Coronary artery (tissue), 2 donors: ENCODE measurements around the gene GTF3C2.

Experiments
- DNase-seq: peaks from one replicate; pipeline ENCODE4 v3.0.0-alpha.2; 2017; ENCODE audit warnings: low spot score
- H3K27ac ChIP-seq, 2 donors: fragments of 200-600 bp; sonication (generic); one replicate each; pipeline ENCODE4 v1.5.1; 2016 to 2019
- H3K4me3 ChIP-seq: fragments of 200-600 bp; sonication (generic); 2 replicates; pipeline ENCODE4 v1.5.1; 2016; ENCODE audit warnings: mild to moderate bottlenecking, moderate library complexity
- TF ChIP-seq, protein P1 (sequence below): fragments of 200-600 bp; sonication (generic); IDR thresholded peaks from one replicate; pipeline ENCODE4 v1.5.1; 2019; ENCODE audit warnings: antibody characterized with exemption

Gene GTF3C2

DNA sequence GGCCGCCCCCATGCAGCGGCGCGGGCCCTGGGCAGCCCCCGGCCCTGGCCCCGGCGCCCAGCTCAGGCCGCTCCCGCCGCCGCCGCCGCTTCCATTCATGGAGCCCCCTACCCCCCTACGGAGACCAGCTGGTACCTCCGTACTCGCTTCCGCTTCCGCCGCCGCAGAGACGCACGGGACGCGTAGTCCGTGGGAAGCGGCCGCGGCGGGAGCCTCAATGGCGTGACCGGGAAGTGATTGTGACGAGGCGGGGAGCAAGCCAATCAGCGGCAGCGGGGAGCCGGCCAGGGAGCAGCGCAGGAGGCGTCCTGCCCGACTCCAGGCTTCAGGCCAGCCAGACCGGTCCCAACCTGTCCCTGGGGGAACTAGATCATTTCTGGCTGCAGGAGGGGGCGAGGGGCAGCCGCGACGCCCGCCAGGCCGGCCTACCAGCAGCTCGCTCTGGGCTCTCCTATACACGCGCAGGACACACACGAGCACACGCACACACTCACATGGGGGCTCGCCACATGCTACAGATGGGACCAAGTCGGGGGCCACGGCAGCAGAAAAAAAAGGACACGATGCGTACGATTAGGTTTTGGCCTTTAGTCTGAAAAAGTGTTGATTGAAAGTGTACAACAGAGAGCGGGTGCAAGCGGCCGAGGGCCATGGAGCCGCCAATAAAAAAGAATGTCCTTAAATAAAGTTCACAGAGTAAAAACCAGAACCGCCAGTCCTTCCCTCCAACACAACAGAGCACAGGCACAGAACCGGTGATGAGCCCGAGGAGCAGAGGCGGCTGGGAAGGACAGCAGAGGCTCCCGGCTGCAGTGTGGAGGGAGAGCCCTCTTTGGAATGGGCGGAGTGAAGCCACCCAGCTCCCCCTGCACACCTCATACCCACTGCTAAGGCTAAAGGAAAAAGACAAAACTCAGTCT lies 24.3 kb upstream of the GTF3C2 start, which contains the start of gene ZNF513:
ZNF513 (minus strand) TSS at position 109 of the 920 bp plus-strand sequence. CDS start 208 bp downstream, outside the sequence.
- TF ChIP-seq, protein P1, sequence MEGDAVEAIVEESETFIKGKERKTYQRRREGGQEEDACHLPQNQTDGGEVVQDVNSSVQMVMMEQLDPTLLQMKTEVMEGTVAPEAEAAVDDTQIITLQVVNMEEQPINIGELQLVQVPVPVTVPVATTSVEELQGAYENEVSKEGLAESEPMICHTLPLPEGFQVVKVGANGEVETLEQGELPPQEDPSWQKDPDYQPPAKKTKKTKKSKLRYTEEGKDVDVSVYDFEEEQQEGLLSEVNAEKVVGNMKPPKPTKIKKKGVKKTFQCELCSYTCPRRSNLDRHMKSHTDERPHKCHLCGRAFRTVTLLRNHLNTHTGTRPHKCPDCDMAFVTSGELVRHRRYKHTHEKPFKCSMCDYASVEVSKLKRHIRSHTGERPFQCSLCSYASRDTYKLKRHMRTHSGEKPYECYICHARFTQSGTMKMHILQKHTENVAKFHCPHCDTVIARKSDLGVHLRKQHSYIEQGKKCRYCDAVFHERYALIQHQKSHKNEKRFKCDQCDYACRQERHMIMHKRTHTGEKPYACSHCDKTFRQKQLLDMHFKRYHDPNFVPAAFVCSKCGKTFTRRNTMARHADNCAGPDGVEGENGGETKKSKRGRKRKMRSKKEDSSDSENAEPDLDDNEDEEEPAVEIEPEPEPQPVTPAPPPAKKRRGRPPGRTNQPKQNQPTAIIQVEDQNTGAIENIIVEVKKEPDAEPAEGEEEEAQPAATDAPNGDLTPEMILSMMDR, result no peak
- DNase-seq, result peak; percentile 98
- H3K4me3 ChIP-seq, result peak within 1 kb of the TSS; percentile 94
- peak within 1 kb of the TSS; percentile 81 to 96 for H3K27ac ChIP-seq

DNA sequence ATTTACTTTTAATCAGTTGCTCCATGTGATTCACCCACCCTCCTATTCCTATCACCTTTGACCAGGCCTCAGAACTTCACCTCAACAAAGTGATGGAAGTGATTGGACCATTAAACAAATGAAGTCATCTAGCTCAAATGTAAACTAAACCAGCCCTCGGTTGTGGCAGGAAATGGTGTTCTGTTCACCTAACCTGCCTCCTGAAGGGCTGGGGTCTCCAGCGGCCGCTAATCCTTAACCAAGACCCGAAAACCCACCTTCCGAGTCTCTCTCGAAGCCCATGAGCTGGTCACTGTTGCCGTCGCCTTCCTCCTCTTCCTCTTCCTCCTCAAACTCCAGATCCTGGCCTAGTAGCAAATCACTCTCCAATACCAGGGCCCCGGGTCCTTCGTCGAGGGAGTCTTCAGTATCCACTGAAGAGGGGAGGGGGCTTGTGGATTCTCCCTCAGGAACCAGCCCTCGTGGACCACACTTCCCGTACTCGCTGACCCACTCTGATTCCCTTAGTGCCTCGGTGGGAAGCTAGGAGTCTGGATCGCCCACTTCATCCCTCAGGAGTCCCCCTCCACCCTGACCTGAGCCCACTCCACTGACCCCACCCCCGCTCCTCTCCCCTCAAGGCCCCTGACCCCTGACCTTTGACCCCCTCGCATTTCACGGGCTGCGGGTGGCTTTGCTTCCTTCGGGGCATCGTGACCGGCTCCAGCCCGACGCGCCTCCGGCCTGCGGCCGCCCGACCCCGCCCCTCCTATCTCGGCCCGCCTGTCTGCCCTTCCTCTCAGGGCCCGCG lies 23.5 kb upstream of the GTF3C2 start:
- Histone ChIP-seq H3K4me3 (peak overlapping the region; percentile 94), H3K27ac (peak overlapping the region; percentile 81 to 96)
- TF ChIP-seq, protein P1, result no peak
- peak; percentile 89 for DNase-seq

DNA sequence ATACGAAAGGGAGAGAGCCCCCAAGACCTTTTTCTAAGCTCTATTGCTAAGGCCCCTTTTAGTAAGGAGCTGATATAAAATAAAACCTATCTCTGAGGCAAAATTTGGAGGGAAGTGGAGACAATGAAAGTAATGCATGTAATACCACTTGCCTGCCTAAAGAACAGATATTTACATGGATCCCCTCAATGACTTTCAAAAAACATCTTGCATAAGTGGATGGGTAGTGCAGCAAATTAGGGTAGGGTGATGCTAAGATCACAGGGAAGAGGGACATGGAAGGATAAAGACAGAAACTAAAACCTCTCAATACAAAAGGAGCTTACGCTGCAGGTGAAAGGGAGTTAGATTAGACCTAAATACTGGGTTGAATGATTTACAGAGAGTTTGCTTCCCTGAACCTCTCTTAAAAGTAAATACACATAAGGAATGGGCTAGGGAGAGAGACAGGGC lies 22.8 kb upstream of the GTF3C2 start:
- H3K27ac ChIP-seq, result peak overlapping the region; percentile 81 to 96
- DNase-seq, result no peak
- TF ChIP-seq, protein P1, result no peak
- peak overlapping the region; percentile 94 for H3K4me3 ChIP-seq

DNA sequence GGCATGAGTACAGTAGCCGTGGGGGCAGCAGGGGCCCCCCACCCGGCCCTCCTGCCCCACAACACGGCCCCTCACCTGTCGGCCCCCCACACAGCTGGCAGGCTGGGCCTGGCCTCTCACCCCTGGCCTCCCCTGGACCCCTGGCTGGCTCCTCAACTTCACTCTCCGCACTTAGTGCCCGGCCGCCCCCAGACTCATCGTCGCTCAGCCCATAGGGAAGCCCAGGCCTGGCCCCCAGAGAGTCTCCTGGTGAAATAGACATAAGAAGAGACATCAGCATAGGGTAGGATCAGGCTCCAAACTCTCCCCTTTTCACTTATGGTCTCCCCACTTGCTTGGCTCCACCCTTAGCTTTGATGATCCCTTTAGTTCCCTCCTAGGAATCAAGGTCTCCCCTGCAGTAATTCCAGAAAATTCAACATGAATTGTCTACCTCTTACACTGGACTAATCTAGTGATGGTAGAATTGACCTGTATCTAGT lies 22.3 kb upstream of the GTF3C2 start:
- TF ChIP-seq, protein P1, result no peak
- no peak for DNase-seq
- no peak overlapping the region for H3K27ac ChIP-seq
- H3K4me3 ChIP-seq, result no peak overlapping the region

DNA sequence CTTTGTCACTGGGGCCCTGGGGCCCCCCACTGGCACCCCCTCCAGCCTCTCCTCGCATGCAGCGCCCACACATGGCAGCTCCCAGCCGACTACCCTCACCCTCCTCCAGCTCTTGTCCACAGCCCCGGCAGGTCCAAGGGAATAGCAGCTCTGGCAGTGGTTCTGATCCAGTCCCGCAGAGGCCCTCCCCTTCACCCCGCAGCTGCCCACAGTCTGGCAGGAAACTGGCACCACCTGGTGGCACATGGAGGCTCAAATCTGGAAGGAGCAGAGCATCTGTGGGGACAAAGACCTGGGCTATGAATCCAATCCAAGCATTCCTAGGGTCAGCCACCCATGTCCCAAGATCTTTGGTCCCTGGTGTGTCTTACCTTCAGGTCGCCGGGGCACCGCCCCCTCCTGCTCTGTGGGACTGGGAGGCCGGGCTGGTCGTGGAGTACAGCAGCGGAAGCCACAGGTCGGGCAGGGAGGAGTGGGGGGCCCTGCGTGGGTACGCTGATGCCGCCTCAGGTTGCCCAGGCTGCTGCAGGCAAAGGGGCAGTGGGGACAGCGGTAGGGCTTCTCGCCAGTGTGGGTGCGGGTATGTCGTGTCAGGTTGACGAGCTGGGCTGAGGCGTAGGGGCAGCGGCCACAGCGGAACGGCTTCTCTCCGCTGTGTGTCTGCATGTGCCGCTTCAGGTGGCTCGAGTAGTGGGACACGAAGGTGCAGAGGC lies 21.7 kb upstream of the GTF3C2 start:
- Histone ChIP-seq H3K27ac (no peak overlapping the region), H3K4me3 (no peak overlapping the region)
- DNase-seq, result no peak
- TF ChIP-seq, protein P1, result no peak

DNA sequence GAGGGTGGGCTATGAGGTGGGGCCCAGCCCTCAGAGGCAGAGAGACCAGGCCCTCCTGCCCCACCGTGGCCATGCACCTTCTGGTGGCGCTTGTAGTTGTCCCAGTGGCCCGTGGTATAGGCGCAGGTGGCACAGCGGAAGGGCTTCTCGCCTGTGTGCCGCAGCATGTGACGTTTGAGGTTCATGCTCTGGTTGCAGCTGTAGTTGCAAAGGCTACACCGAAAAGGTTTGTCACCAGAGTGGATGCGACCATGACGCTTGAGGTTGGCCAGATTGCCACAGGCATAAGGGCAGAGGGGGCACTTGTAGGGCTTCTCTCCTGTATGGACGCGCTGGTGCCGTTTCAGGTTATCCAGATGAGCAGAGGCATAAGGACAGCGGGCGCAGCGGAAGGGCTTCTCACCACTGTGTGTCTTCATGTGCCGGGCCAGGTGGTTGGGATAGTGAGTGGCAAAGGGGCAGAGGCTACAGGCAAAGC lies 21.1 kb upstream of the GTF3C2 start:
- no peak for DNase-seq
- H3K27ac ChIP-seq, result no peak overlapping the region
- TF ChIP-seq, protein P1, result no peak
- no peak overlapping the region for H3K4me3 ChIP-seq
